Left cardiac atrium (tissue), 4 donors: ENCODE data around the gene ADNP2. TPM values are rescaled to one million over a fixed set of nuclear protein-coding genes. Genes with fewer than 3 reads are reported as not detected.

Experiments used
- ATAC-seq, 2 donors: fragments of 200-7000 bp; cut with Tn5 transposase; one replicate each; pipeline ENCODE4 v1.9.1; 2020; ENCODE audit warnings: mild to moderate bottlenecking in 2 of 2, moderate library complexity in 2 of 2
- DNase-seq: peaks from one replicate; pipeline ENCODE4 v3.0.0-alpha.2; 2020
- intact Hi-C, 2 donors: fragments of 100-400 bp; cut with DNase I; formaldehyde crosslinking; loops; one replicate each; pipeline versions ENCODE4 v1.14.1 to v1.15.1; 2022 to 2023
- total RNA-seq, 2 donors: library from RNA; stranded (reverse); fragmentation: NEBNext Ultra II Directional; extraction: Animal tissue kit (Norgen Biotek cat#: 25700); gene quantifications; one replicate each; pipeline ENCODE4 v1.2.1, GENCODE V29; 2021
- donor health status: DM: no; HTN: yes; CAD: no.
- donor health status: DM: no; HTN: yes; CAD: no; lungs with severe emphysema.
- donor health status: DM: yes; HTN: yes; CAD: no.
- donor health status: Dilated cardiomyopathy.

The ADNP2 gene
- total RNA-seq, 2 donors from 2014 or later: 10.0 to 13.7 TPM

- intact Hi-C loops: no loop called here
- ATAC-seq (no peak), DNase-seq (no peak)
Measured at GRCh38 chr18:80167931-80168330, 58.9 kb downstream of the ADNP2 start.

DNA sequence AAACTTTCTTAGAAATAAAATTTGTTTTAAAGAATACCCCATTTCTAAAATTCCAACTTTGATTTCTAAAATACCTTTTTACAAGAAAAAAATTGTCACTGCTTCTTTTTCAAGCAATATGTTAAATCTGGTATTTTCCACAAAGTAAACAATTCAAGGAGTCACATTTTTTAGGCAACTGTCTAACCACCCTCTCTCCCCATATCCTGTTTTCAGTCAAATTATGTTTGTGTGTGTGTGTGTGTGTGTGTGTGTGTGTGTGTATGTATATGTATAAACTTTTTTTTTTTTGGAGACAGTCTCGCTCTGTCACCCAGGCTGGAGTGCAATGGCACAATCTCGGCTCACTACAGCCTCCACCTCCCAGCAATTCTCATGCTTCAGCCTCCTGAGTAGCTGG, 59.3 kb downstream of the ADNP2 start:
- ATAC-seq: no peak
- no peak for DNase-seq
- intact Hi-C loops: no loop called here

DNA sequence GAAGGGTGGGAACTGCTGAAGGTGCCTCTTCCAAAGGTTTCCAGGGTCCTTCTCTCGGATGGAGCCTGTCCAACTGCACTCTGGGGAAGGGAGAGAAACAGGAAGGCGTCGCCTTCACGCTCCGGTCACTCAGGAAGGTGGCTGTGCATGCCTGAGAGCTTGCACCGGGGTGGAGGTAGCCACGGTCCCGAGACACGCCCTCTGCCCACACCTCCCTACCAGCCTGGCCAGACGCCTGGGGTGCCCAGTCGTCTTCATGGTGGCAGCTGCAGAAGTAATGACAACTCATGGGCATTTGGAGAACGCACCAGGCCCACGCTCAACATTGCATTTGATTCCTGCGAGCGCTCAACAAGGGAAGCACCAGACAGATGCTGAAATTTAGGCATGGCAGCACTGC, 59.9 kb downstream of the ADNP2 start:
- intact Hi-C loops: no loop called here
- no peak for DNase-seq
- ATAC-seq: no peak

DNA sequence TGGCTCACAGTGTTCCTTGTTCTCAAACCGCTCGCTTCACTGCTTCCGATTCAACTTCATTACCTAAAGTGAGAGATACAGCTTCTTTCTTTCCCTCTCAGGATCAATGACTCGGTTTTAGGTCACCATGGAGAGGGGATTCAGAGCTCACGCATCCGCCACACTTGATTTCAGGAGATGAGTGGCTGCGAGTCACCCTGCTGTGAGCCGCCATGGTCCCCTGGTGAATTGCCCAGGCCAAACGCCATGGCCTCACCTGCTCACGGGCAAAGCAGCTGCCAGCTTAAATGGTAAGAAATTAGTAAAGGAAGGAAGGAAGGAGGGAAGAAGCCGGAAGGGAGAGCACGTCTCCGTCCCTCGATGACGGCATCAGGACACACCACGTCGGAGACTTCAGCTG, 60.5 kb downstream of the ADNP2 start:
- intact Hi-C loops: no loop called here
- ATAC-seq (no peak), DNase-seq (no peak)

- intact Hi-C loops: no loop called here
- DNase-seq (no peak), ATAC-seq (no peak)
Measured at GRCh38 chr18:80170395-80171053, 61.5 kb downstream of the ADNP2 start.

GRCh38 chr18:80171054-80171872, 62.2 kb downstream of the ADNP2 start:
- intact Hi-C loops: no loop called here
- peak; percentile 62 for DNase-seq
- ATAC-seq: peak; percentile 78 to 82

DNA sequence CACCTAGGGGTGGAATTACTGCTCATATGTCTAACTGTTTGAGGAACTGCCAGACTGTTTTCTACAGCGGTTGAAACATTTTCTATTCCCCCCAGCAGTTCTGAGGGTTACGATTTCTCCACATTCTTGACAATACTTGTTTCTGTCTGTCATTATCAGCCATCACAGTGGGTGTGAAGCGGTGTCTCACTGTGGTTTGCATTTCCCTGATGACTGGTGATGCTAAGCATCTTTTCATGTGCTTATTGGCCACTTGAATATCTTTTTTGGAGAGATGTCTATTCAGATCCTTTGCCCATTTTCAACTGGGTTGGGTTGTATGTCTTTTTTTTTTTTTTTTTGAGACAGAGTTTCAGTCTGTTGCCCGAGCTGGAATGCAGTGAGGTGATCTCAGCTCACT, 63.0 kb downstream of the ADNP2 start:
- no peak for DNase-seq
- ATAC-seq: no peak
- intact Hi-C loops: no loop called here

- ATAC-seq: no peak
Measured at GRCh38 chr18:80173060-80173459, 64.0 kb downstream of the ADNP2 start.

GRCh38 chr18:80175451-80176204, 66.6 kb downstream of the ADNP2 start:
- intact Hi-C loops: no loop called here
- ATAC-seq (no peak), DNase-seq (no peak)

More at GRCh38 chr18:80173060-80173459, 64.0 kb downstream of the ADNP2 start:
- intact Hi-C loops: no loop called here
- DNase-seq: no peak

- no peak for ATAC-seq
- DNase-seq: no peak
- intact Hi-C loops: no loop called here
Measured at GRCh38 chr18:80176334-80177073, 67.4 kb downstream of the ADNP2 start.

- DNase-seq (no peak), ATAC-seq (no peak)
- intact Hi-C loops: no loop called here
Measured at GRCh38 chr18:80177128-80177527, 68.1 kb downstream of the ADNP2 start.

DNA sequence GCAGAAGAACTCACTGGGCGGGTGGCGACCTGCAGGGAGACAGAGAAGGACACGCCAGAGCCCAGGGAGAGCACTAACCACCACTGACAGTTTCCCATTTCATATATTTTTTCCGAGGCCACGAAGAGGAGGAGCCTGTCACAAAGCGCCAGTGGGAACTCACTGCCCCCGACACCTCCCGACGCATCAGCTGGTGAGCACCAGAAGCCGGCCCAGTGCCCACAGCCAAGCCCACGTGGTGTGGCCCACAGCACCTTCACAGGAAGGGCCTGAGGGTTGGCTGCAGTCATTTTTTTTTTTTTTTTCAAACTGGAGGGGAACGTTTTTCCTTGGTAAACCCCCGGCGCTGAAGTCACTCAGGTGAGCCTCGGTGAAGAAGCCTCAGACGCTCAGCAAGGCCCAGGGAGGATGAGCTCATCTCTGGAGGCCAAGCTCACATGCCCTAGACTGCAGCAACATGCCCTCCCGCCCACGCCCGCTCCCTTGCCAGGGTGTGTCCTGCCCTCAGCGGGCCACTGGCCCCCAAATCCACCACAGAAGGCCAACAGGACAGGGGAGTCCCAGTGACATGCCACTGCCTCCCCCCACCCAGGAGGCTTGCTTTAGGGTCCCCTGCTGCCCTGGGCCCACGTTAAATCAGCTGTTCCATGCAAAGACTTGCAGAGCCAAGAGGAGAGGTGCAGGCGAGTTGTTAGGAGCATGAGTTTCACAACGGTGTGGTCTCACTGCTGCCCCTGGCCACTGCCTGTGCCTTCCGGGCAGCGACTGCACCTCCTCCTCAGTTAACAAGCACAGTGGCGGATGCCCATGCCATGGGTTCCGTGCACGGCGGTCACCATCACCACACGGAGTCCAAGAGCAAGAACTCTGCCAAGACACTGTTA, 70.1 kb downstream of the ADNP2 start:
- DNase-seq (no peak), ATAC-seq (no peak)
- intact Hi-C loops: no loop called here

- intact Hi-C loops: no loop called here
- no peak for DNase-seq
- no peak for ATAC-seq
Measured at GRCh38 chr18:80179857-80180558, 70.9 kb downstream of the ADNP2 start.

- intact Hi-C loops: no loop called here
- DNase-seq (no peak), ATAC-seq (no peak)
Measured at GRCh38 chr18:80180778-80181564, 71.9 kb downstream of the ADNP2 start.

- ATAC-seq (no peak), DNase-seq (no peak)
- intact Hi-C loops: no loop called here
Measured at GRCh38 chr18:80181642-80182461, 72.8 kb downstream of the ADNP2 start.

- intact Hi-C loops: no loop called here
- ATAC-seq: no peak
- no peak for DNase-seq
Measured at GRCh38 chr18:80182855-80183254, 73.8 kb downstream of the ADNP2 start.
